GM23248 (cell line): ENCODE measurements around the gene IFNL1. TPM values are rescaled to one million over a fixed set of nuclear protein-coding genes. Genes with fewer than 3 reads are reported as not detected.

Source experiments
- DNase-seq: peaks from one replicate; pipeline ENCODE4 v3.0.0-alpha.2; 2015
- H2AFZ ChIP-seq: fragments of 200-600 bp; sonication (generic); 2 replicates; pipeline ENCODE4 v1.6.1; 2016; ENCODE audit warnings: antibody characterized with exemption
- H3F3A ChIP-seq: fragments of 200-600 bp; sonication (generic); 2 replicates; pipeline ENCODE4 v1.6.1; 2016; ENCODE audit warnings: mild to moderate bottlenecking, antibody characterized with exemption, mixed run types; ENCODE audit not compliant: insufficient read depth
- H3K27ac ChIP-seq: fragments of 200-600 bp; sonication (generic); 2 replicates; pipeline ENCODE4 v1.5.1; 2016; ENCODE audit warnings: mild to moderate bottlenecking
- H3K27me3 ChIP-seq: fragments of 200-600 bp; sonication (generic); replicated peaks from 2 replicates; pipeline ENCODE4 v1.6.1; 2016; ENCODE audit warnings: mild to moderate bottlenecking; ENCODE audit not compliant: insufficient read depth
- H3K36me3 ChIP-seq: fragments of 200-600 bp; sonication (generic); 2 replicates; pipeline ENCODE4 v1.6.1; 2016; ENCODE audit warnings: low read depth, mild to moderate bottlenecking
- H3K4me1 ChIP-seq: fragments of 200-600 bp; sonication (generic); 2 replicates; pipeline ENCODE4 v1.6.1; 2016; ENCODE audit warnings: mild to moderate bottlenecking; ENCODE audit not compliant: insufficient read depth
- H3K4me2 ChIP-seq: fragments of 200-600 bp; sonication (generic); one replicate; pipeline ENCODE4 v1.6.1; 2016; ENCODE audit warnings: mild to moderate bottlenecking; ENCODE audit not compliant: unreplicated experiment
- H3K4me3 ChIP-seq: fragments of 200-600 bp; sonication (generic); 2 replicates; pipeline ENCODE4 v1.5.1; 2016; ENCODE audit warnings: mild to moderate bottlenecking
- H3K79me2 ChIP-seq: fragments of 200-600 bp; sonication (generic); 2 replicates; pipeline ENCODE4 v1.6.1; 2016; ENCODE audit warnings: mild to moderate bottlenecking; ENCODE audit not compliant: insufficient read depth
- H3K9ac ChIP-seq: fragments of 200-600 bp; sonication (generic); 2 replicates; pipeline ENCODE4 v1.6.1; 2016; ENCODE audit warnings: mild to moderate bottlenecking
- H3K9me2 ChIP-seq: fragments of 200-600 bp; sonication (generic); 2 replicates; pipeline ENCODE4 v1.6.1; 2016; ENCODE audit warnings: mixed run types, mild to moderate bottlenecking, moderate library complexity; ENCODE audit not compliant: insufficient read depth
- H3K9me3 ChIP-seq: fragments of 200-600 bp; sonication (generic); one replicate; pipeline ENCODE4 v1.6.1; 2017; ENCODE audit warnings: low read depth
- H4K20me1 ChIP-seq: fragments of 200-600 bp; sonication (generic); 2 replicates; pipeline ENCODE4 v1.6.0; 2016; ENCODE audit not compliant: insufficient read depth
- EZH2 ChIP-seq: fragments of 200-600 bp; sonication (generic); IDR thresholded peaks from 2 replicates; pipeline ENCODE4 v1.6.1; 2018; ENCODE audit warnings: antibody characterized with exemption, mild to moderate bottlenecking; ENCODE audit not compliant: insufficient read depth, poor library complexity, severe bottlenecking
- EZH2phosphoT487 ChIP-seq: fragments of 200-600 bp; sonication (generic); IDR thresholded peaks from 2 replicates; pipeline ENCODE4 v1.6.1; 2018; ENCODE audit warnings: antibody characterized with exemption, moderate library complexity, mild to moderate bottlenecking, low read depth; ENCODE audit not compliant: insufficient read depth
- WGBS, 2 experiments: methylation state at CpG; one replicate each; pipeline ENCODE4 v1.1.6; 2015 to 2017; ENCODE audit warnings: low lambda C conversion rate in 2 of 2, low coverage in 1 of 2; ENCODE audit errors: missing lambda C conversion rate in 2 of 2; 5-methylcytosine and 5-hydroxymethylcytosine counted together
- in situ Hi-C: fragments of 300-500 bp; cut with MboI; formaldehyde crosslinking; loops from 2 replicates; pipeline ENCODE4 v1.15.0; 2020
- polyA plus RNA-seq: library from polyadenylated mRNA; unstranded; fragments of >200 nt; fragmentation: Nextera tagmentation; extraction: Ambion mirVana; gene quantifications from 2 replicates; pipeline ENCODE4 v1.2.1, GENCODE V29; 2016
- total RNA-seq: library from RNA; depleted of rRNA; stranded (reverse); fragments of >200 nt; shearing (Covaris generic); gene quantifications from 2 replicates; pipeline ENCODE4 v1.2.3, GENCODE V29; 2014

The IFNL1 gene
- total and polyA plus RNA-seq, 2 experiments from 2014 or later: not detected

DNA sequence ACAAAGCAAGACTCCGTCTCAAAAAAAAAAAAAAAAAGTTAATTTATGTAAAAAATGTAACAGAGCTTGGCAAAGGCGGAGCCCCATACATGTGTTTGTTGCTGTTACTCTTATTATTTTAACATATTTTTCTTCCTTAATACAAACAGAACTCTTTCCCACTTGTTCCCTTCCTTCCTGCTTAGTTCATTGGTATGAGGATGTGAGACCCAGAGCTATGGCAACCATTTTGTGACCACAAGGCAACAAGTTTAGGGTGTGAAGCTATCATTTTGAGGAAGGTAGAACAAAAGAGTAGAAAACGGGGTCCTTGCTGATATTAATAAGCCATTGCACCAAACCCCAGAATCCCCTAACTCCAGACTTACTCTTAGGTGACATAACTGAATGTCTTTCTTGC lies 5.4 kb downstream of the IFNL1 start:
- in situ Hi-C loops: no loop called here
- WGBS, 2 experiments: 41 to 49% methylated on average over 3 of the region's 3 CpGs

DNA sequence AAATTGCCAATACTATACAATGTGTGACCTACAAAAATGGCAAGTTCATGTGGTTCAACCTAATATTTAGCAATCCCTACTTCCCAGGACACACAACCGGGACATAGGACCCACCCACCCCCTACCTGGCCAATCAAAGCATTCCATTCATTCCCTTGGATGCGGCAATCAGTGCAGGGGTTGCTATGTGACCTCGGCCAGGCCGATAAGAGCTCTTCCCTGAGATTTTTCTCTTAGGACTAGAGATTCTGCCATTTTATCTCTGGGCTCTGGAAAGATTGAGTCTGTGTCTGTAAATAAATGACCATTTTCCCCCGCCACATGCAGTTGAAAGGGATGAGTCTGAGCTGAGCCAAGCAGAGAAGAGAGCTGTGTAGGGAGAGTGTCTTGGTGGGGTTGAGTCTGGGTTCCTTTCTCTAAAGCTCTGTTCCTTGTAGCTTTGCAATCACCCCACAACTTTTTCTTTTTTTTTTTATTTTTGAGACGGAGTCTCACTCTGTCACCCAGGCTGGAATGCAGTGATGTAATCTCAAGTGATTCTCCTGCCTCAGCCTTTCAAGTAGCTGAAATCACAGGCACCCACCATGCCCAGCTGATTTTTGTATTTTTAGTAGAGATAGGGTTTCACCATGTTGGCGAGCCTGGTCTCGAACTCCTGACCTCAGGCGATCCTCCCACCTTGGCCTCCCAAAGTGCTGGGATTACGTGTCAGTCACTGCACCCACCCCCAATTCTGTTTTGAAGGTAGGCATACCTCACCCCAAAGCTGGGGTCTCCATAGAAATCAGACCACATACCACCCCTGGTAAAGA lies 7.4 kb downstream of the IFNL1 start:
- no peak overlapping the region for H3K9ac ChIP-seq
- no peak overlapping the region for H2AFZ ChIP-seq
- H3K4me3 ChIP-seq: no peak overlapping the region
- WGBS, 2 experiments: 23 to 27% methylated on average over 10 of the region's 10 CpGs
- no peak overlapping the region for H3K4me2 ChIP-seq
- no peak for DNase-seq
- H3K79me2 ChIP-seq: no peaks in the 10 kb centered on the region
- H4K20me1 ChIP-seq: no peaks in the 10 kb centered on the region
- peaks cover 76% of the 10 kb centered on the region for H3K27me3 ChIP-seq
- H3K9me3 ChIP-seq: no peaks in the 10 kb centered on the region
- TF ChIP-seq EZH2 (no peak), EZH2phosphoT487 (no peak)
- no peaks in the 10 kb centered on the region for H3K9me2 ChIP-seq
- H3K4me1 ChIP-seq: no peaks in the 10 kb centered on the region
- no peaks in the 10 kb centered on the region for H3K36me3 ChIP-seq
- H3K27ac ChIP-seq: no peak overlapping the region
- H3F3A ChIP-seq: no peaks in the 10 kb centered on the region
- in situ Hi-C loops: no loop called here

More for the DNA sequence above, 5.4 kb downstream of the IFNL1 start:
- H3K9me2 ChIP-seq: no peaks in the 10 kb centered on the region
- no peak overlapping the region for H3K9ac ChIP-seq
- TF ChIP-seq EZH2 (no peak), EZH2phosphoT487 (no peak)
- no peak overlapping the region for H3K4me3 ChIP-seq
- no peak overlapping the region for H3K27ac ChIP-seq
- no peak for DNase-seq
- H2AFZ ChIP-seq: no peak overlapping the region
- H3K4me2 ChIP-seq: no peak overlapping the region
- H4K20me1 ChIP-seq: no peaks in the 10 kb centered on the region
- H3K4me1 ChIP-seq: no peaks in the 10 kb centered on the region
- H3K36me3 ChIP-seq: no peaks in the 10 kb centered on the region
- peaks cover 57% of the 10 kb centered on the region for H3K27me3 ChIP-seq
- no peaks in the 10 kb centered on the region for H3F3A ChIP-seq
- no peaks in the 10 kb centered on the region for H3K9me3 ChIP-seq
- H3K79me2 ChIP-seq: no peaks in the 10 kb centered on the region

DNA sequence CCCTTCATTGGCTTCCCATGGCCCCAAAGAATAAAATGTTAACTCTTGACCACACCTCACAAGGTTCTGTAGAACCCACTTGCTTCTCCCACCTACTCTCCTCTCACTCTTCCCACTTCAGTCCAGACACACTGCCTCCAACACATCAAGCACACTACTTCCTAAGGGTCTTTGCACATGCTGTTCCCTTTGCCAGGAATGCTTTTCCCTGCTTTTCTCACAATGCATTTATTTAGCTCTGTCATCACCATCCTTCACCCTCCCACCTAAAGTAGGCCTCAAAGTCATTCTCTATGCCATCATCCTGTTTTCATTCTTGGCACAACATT lies 7.9 kb downstream of the IFNL1 start:
- in situ Hi-C loops: no loop called here
- Histone ChIP-seq H3K9me2 (no peaks in the 10 kb centered on the region), H3K36me3 (no peaks in the 10 kb centered on the region), H3F3A (no peaks in the 10 kb centered on the region), H3K9ac (no peak overlapping the region), H2AFZ (no peak overlapping the region), H3K79me2 (no peaks in the 10 kb centered on the region), H3K4me1 (no peaks in the 10 kb centered on the region), H3K4me2 (no peak overlapping the region), H3K27ac (no peak overlapping the region), H4K20me1 (no peaks in the 10 kb centered on the region), H3K4me3 (no peak overlapping the region), H3K9me3 (no peaks in the 10 kb centered on the region), H3K27me3 (peaks cover 77% of the 10 kb centered on the region)
- TF ChIP-seq EZH2phosphoT487 (no peak), EZH2 (no peak)
- DNase-seq: no peak

DNA sequence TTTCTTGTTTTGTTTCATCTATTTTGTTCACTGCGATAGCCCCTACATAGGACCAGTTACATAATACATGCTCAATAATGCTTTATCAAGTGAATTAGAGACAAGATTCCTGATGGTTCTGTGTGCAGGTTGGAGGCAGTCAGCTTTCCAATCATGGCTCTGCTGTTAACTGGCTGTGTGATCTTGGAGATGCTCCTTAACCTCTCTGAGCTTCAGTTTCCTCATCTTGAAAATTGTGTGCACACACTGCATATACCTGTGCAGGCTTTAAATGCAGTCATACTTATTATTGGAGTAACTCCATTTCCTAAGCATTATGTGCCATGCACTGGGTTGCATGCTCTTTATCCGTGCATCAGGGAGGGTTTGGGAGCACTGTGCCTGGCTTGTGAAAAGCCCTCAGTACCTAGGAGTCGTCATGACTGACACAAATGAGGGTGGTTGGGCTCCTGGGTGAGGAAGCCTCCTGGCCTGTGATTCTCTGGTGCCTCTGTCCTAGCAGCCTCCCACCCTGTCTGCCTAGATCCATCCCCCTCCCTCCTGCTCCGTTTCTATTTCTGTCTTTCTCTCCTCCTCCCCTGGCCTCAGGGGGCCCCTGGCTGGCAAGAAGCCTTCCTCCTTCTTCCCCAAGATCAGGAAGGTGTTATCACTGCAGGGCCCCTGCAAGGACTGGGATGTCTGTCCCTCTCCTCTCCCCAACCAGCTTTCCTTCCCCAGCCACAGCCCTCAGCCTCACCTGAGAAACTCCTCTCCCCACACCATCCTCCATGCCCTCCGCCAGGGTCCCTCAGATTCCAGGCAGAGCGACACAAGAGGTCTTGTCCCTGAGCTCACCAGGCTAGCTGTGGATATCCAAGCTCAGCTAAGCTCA lies 8.7 kb downstream of the IFNL1 start:
- Histone ChIP-seq H3K27ac (no peak overlapping the region), H2AFZ (no peak overlapping the region), H3K36me3 (no peaks in the 10 kb centered on the region), H3K9ac (no peak overlapping the region), H3K79me2 (no peaks in the 10 kb centered on the region), H4K20me1 (no peaks in the 10 kb centered on the region), H3F3A (no peaks in the 10 kb centered on the region), H3K9me2 (no peaks in the 10 kb centered on the region), H3K4me3 (no peak overlapping the region), H3K4me2 (no peak overlapping the region), H3K9me3 (no peaks in the 10 kb centered on the region), H3K27me3 (peaks cover 69% of the 10 kb centered on the region), H3K4me1 (no peaks in the 10 kb centered on the region)
- WGBS, 2 experiments: 18 to 23% methylated on average over 5 to 6 of the region's 6 CpGs
- TF ChIP-seq EZH2phosphoT487 (no peak), EZH2 (no peak)
- in situ Hi-C loops: no loop called here
- DNase-seq: no peak
